Measurements from ENCODE around the gene CACNB2. TPM values are rescaled to one million over a fixed set of nuclear protein-coding genes. Genes with fewer than 3 reads are reported as not detected.

The CACNB2 gene
- total RNA-seq, 1 donor from 2014 or later = 13.1 TPM

GRCh38 chr10:18376650-18377049 lies 236.4 kb downstream of the CACNB2 start:
- no peak for DNase-seq (ENCODE audit: low spot score in 2 of 2, unreplicated experiment in 2 of 2)
- TF ChIP-seq, protein P1, sequence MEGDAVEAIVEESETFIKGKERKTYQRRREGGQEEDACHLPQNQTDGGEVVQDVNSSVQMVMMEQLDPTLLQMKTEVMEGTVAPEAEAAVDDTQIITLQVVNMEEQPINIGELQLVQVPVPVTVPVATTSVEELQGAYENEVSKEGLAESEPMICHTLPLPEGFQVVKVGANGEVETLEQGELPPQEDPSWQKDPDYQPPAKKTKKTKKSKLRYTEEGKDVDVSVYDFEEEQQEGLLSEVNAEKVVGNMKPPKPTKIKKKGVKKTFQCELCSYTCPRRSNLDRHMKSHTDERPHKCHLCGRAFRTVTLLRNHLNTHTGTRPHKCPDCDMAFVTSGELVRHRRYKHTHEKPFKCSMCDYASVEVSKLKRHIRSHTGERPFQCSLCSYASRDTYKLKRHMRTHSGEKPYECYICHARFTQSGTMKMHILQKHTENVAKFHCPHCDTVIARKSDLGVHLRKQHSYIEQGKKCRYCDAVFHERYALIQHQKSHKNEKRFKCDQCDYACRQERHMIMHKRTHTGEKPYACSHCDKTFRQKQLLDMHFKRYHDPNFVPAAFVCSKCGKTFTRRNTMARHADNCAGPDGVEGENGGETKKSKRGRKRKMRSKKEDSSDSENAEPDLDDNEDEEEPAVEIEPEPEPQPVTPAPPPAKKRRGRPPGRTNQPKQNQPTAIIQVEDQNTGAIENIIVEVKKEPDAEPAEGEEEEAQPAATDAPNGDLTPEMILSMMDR (IDR thresholded peaks at IDR 0.05; ENCODE audit: unreplicated experiment) = no peak
- H3K4me3 Mint-ChIP-seq = no peak overlapping the region
- H3K27me3 Mint-ChIP-seq (ENCODE audit: low read depth) = no peaks in the 10 kb centered on the region
- H3K27ac Mint-ChIP-seq = no peak overlapping the region
- no peaks in the 10 kb centered on the region for H3K36me3 Mint-ChIP-seq
- H3K4me1 Mint-ChIP-seq = no peaks in the 10 kb centered on the region
- peaks cover 20% of the 10 kb centered on the region for H3K9me3 Mint-ChIP-seq

- H3K4me1 Mint-ChIP-seq = no peaks in the 10 kb centered on the region
- TF ChIP-seq, protein P1 (IDR thresholded peaks at IDR 0.05; ENCODE audit: unreplicated experiment) = no peak
Measured at GRCh38 chr10:18377898-18378297, 237.7 kb downstream of the CACNB2 start.

DNA sequence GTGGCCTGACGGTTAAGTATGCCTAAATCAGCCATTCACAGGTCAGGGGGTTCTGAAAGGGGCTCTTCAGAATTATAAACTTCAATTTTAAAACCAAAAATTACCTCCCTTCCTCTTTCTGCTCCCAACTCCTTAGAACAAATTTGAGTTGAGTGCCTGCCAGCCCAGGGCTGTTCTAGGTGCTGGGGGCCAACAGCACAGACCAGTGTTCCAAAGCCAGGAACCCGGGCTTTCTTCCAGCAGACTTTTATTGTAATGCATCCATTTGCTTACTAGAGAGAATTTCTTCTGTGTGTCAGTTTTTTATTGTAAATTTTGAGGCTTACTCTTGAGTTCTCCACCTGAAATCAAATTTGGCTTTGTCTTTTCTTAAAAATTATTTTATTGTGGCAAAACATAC lies 238.5 kb downstream of the CACNB2 start:
- Mint-ChIP-seq H3K9me3 (peaks cover 20% of the 10 kb centered on the region), H3K4me1 (no peaks in the 10 kb centered on the region), H3K4me3 (no peak overlapping the region), H3K27me3 (ENCODE audit: low read depth) (no peaks in the 10 kb centered on the region), H3K36me3 (no peaks in the 10 kb centered on the region), H3K27ac (no peak overlapping the region)
- TF ChIP-seq, protein P1 (IDR thresholded peaks at IDR 0.05; ENCODE audit: unreplicated experiment) = no peak
- no peak for DNase-seq (ENCODE audit: low spot score in 2 of 2, unreplicated experiment in 2 of 2)

More at GRCh38 chr10:18377898-18378297, 237.7 kb downstream of the CACNB2 start:
- DNase-seq (ENCODE audit: low spot score in 2 of 2, unreplicated experiment in 2 of 2) = no peak
- Mint-ChIP-seq H3K27me3 (ENCODE audit: low read depth) (no peaks in the 10 kb centered on the region), H3K4me3 (no peak overlapping the region), H3K27ac (no peak overlapping the region), H3K36me3 (no peaks in the 10 kb centered on the region), H3K9me3 (peaks cover 20% of the 10 kb centered on the region)

GRCh38 chr10:18381679-18382078 lies 241.5 kb downstream of the CACNB2 start:
- H3K36me3 Mint-ChIP-seq = no peaks in the 10 kb centered on the region
- TF ChIP-seq, protein P1 (IDR thresholded peaks at IDR 0.05; ENCODE audit: unreplicated experiment) = no peak

DNA sequence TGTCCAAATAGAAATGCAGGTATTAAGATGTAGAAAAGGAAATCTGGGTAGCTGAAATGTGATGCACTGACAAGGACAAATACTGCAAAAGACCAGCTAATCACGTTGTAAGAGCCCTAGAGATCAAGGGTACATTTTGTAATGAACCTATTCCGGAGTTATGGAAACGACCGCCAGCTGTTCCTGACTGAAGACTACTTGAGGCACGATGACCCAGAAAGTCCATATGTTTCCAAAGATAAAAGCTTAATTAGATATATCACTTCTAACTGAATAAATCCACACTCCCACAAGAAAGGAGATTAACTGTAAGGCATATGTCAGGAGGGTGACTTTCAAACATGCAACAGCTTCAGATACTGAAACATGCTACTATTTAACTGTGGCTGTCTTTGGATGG lies 257.7 kb downstream of the CACNB2 start:
- no peak overlapping the region for H3K27ac Mint-ChIP-seq
- H3K4me3 Mint-ChIP-seq = no peak overlapping the region
- H3K4me1 Mint-ChIP-seq = peaks cover 18% of the 10 kb centered on the region
- peaks cover 15% of the 10 kb centered on the region for H3K27me3 Mint-ChIP-seq (ENCODE audit: low read depth)
- H3K9me3 Mint-ChIP-seq = no peaks in the 10 kb centered on the region
- TF ChIP-seq, protein P1 (IDR thresholded peaks at IDR 0.05; ENCODE audit: unreplicated experiment) = no peak
- H3K36me3 Mint-ChIP-seq = no peaks in the 10 kb centered on the region
- DNase-seq (ENCODE audit: low spot score in 2 of 2, unreplicated experiment in 2 of 2) = no peak

More at GRCh38 chr10:18381679-18382078, 241.5 kb downstream of the CACNB2 start:
- no peaks in the 10 kb centered on the region for H3K4me1 Mint-ChIP-seq
- no peak for DNase-seq (ENCODE audit: low spot score in 2 of 2, unreplicated experiment in 2 of 2)
- no peak overlapping the region for H3K27ac Mint-ChIP-seq
- H3K4me3 Mint-ChIP-seq = no peak overlapping the region
- peaks cover under 1% of the 10 kb centered on the region for H3K9me3 Mint-ChIP-seq
- H3K27me3 Mint-ChIP-seq (ENCODE audit: low read depth) = no peaks in the 10 kb centered on the region

- Mint-ChIP-seq H3K27ac (no peak overlapping the region), H3K36me3 (no peaks in the 10 kb centered on the region), H3K4me1 (peaks cover 18% of the 10 kb centered on the region), H3K27me3 (ENCODE audit: low read depth) (peaks cover 15% of the 10 kb centered on the region), H3K9me3 (no peaks in the 10 kb centered on the region), H3K4me3 (no peak overlapping the region)
- DNase-seq (ENCODE audit: low spot score in 2 of 2, unreplicated experiment in 2 of 2) = no peak
- TF ChIP-seq, protein P1 (IDR thresholded peaks at IDR 0.05; ENCODE audit: unreplicated experiment) = no peak
Measured at GRCh38 chr10:18399158-18399557, 258.9 kb downstream of the CACNB2 start.

Data from mesothelial cell of epicardium (in vitro differentiated cells).